GM23248 (cell line): ENCODE data around the gene PRDM16. TPM values are rescaled to one million over a fixed set of nuclear protein-coding genes. Genes with fewer than 3 reads are reported as not detected.

Experiments
- DNase-seq: peaks from one replicate; pipeline ENCODE4 v3.0.0-alpha.2; 2015
- H2AFZ ChIP-seq: fragments of 200-600 bp; sonication (generic); 2 replicates; pipeline ENCODE4 v1.6.1; 2016; ENCODE audit warnings: antibody characterized with exemption
- H3F3A ChIP-seq: fragments of 200-600 bp; sonication (generic); 2 replicates; pipeline ENCODE4 v1.6.1; 2016; ENCODE audit warnings: mild to moderate bottlenecking, antibody characterized with exemption, mixed run types; ENCODE audit not compliant: insufficient read depth
- H3K27ac ChIP-seq: fragments of 200-600 bp; sonication (generic); 2 replicates; pipeline ENCODE4 v1.5.1; 2016; ENCODE audit warnings: mild to moderate bottlenecking
- H3K27me3 ChIP-seq: fragments of 200-600 bp; sonication (generic); replicated peaks from 2 replicates; pipeline ENCODE4 v1.6.1; 2016; ENCODE audit warnings: mild to moderate bottlenecking; ENCODE audit not compliant: insufficient read depth
- H3K36me3 ChIP-seq: fragments of 200-600 bp; sonication (generic); 2 replicates; pipeline ENCODE4 v1.6.1; 2016; ENCODE audit warnings: low read depth, mild to moderate bottlenecking
- H3K4me1 ChIP-seq: fragments of 200-600 bp; sonication (generic); 2 replicates; pipeline ENCODE4 v1.6.1; 2016; ENCODE audit warnings: mild to moderate bottlenecking; ENCODE audit not compliant: insufficient read depth
- H3K4me2 ChIP-seq: fragments of 200-600 bp; sonication (generic); one replicate; pipeline ENCODE4 v1.6.1; 2016; ENCODE audit warnings: mild to moderate bottlenecking; ENCODE audit not compliant: unreplicated experiment
- H3K4me3 ChIP-seq: fragments of 200-600 bp; sonication (generic); 2 replicates; pipeline ENCODE4 v1.5.1; 2016; ENCODE audit warnings: mild to moderate bottlenecking
- H3K79me2 ChIP-seq: fragments of 200-600 bp; sonication (generic); 2 replicates; pipeline ENCODE4 v1.6.1; 2016; ENCODE audit warnings: mild to moderate bottlenecking; ENCODE audit not compliant: insufficient read depth
- H3K9ac ChIP-seq: fragments of 200-600 bp; sonication (generic); 2 replicates; pipeline ENCODE4 v1.6.1; 2016; ENCODE audit warnings: mild to moderate bottlenecking
- H3K9me2 ChIP-seq: fragments of 200-600 bp; sonication (generic); 2 replicates; pipeline ENCODE4 v1.6.1; 2016; ENCODE audit warnings: mixed run types, mild to moderate bottlenecking, moderate library complexity; ENCODE audit not compliant: insufficient read depth
- H3K9me3 ChIP-seq: fragments of 200-600 bp; sonication (generic); one replicate; pipeline ENCODE4 v1.6.1; 2017; ENCODE audit warnings: low read depth
- H4K20me1 ChIP-seq: fragments of 200-600 bp; sonication (generic); 2 replicates; pipeline ENCODE4 v1.6.0; 2016; ENCODE audit not compliant: insufficient read depth
- EZH2 ChIP-seq: fragments of 200-600 bp; sonication (generic); IDR thresholded peaks from 2 replicates; pipeline ENCODE4 v1.6.1; 2018; ENCODE audit warnings: antibody characterized with exemption, mild to moderate bottlenecking; ENCODE audit not compliant: insufficient read depth, poor library complexity, severe bottlenecking
- EZH2phosphoT487 ChIP-seq: fragments of 200-600 bp; sonication (generic); IDR thresholded peaks from 2 replicates; pipeline ENCODE4 v1.6.1; 2018; ENCODE audit warnings: antibody characterized with exemption, moderate library complexity, mild to moderate bottlenecking, low read depth; ENCODE audit not compliant: insufficient read depth
- WGBS, 2 experiments: methylation state at CpG; one replicate each; pipeline ENCODE4 v1.1.6; 2015 to 2017; ENCODE audit warnings: low lambda C conversion rate in 2 of 2, low coverage in 1 of 2; ENCODE audit errors: missing lambda C conversion rate in 2 of 2; 5-methylcytosine and 5-hydroxymethylcytosine counted together
- in situ Hi-C: fragments of 300-500 bp; cut with MboI; formaldehyde crosslinking; loops from 2 replicates; pipeline ENCODE4 v1.15.0; 2020
- polyA plus RNA-seq: library from polyadenylated mRNA; unstranded; fragments of >200 nt; fragmentation: Nextera tagmentation; extraction: Ambion mirVana; gene quantifications from 2 replicates; pipeline ENCODE4 v1.2.1, GENCODE V29; 2016
- total RNA-seq: library from RNA; depleted of rRNA; stranded (reverse); fragments of >200 nt; shearing (Covaris generic); gene quantifications from 2 replicates; pipeline ENCODE4 v1.2.3, GENCODE V29; 2014

Gene PRDM16
- total and polyA plus RNA-seq, 2 experiments from 2014 or later = 0.18 TPM; not detected in 1

- Histone ChIP-seq H3K4me3 (no peak overlapping the region), H3K36me3 (no peaks in the 10 kb centered on the region), H2AFZ (no peak overlapping the region), H4K20me1 (no peaks in the 10 kb centered on the region), H3K4me1 (no peaks in the 10 kb centered on the region), H3K9me3 (no peaks in the 10 kb centered on the region), H3K9me2 (no peaks in the 10 kb centered on the region), H3K27me3 (0 out of 2 replicates have a peak, but pooled peaks cover 4% of the 10 kb centered on the region), H3K4me2 (no peak overlapping the region), H3K27ac (no peak overlapping the region), H3K79me2 (no peaks in the 10 kb centered on the region), H3F3A (no peaks in the 10 kb centered on the region), H3K9ac (no peak overlapping the region)
- in situ Hi-C loops = no loop called here
- no peak for TF ChIP-seq EZH2phosphoT487
- no peak for TF ChIP-seq EZH2
- no peak for DNase-seq
- 83 to 86% methylated on average over 11 to 17 of the region's 17 CpGs for WGBS, 2 experiments
These were observed 309.6 kb downstream of the PRDM16 start for GRCh38 chr1:3378411-3379208.

GRCh38 chr1:3379934-3380333, 310.9 kb downstream of the PRDM16 start:
- TF ChIP-seq EZH2 (no peak), EZH2phosphoT487 (no peak)
- no peak overlapping the region for H3K4me3 ChIP-seq
- 0 out of 2 replicates have a peak, but pooled peaks cover 12% of the 10 kb centered on the region for H3K27me3 ChIP-seq
- no peaks in the 10 kb centered on the region for H3K9me3 ChIP-seq
- no peak for DNase-seq
- H3K9me2 ChIP-seq = no peaks in the 10 kb centered on the region
- H3F3A ChIP-seq = no peaks in the 10 kb centered on the region
- in situ Hi-C loops = no loop called here
- H2AFZ ChIP-seq = no peak overlapping the region
- no peak overlapping the region for H3K4me2 ChIP-seq
- H3K9ac ChIP-seq = no peak overlapping the region
- H3K36me3 ChIP-seq = no peaks in the 10 kb centered on the region
- no peaks in the 10 kb centered on the region for H4K20me1 ChIP-seq
- no peaks in the 10 kb centered on the region for H3K4me1 ChIP-seq
- H3K79me2 ChIP-seq = no peaks in the 10 kb centered on the region
- WGBS, 2 experiments = 54 to 60% methylated on average over 5 to 6 of the region's 6 CpGs
- no peak overlapping the region for H3K27ac ChIP-seq

- no peaks in the 10 kb centered on the region for H3K36me3 ChIP-seq
- 0 out of 2 replicates have a peak, but pooled peaks cover 16% of the 10 kb centered on the region for H3K27me3 ChIP-seq
- in situ Hi-C loops = no loop called here
- no peak overlapping the region for H3K9ac ChIP-seq
- no peak for DNase-seq
- H3K27ac ChIP-seq = no peak overlapping the region
- no peaks in the 10 kb centered on the region for H4K20me1 ChIP-seq
- H2AFZ ChIP-seq = no peak overlapping the region
- no peaks in the 10 kb centered on the region for H3K4me1 ChIP-seq
- TF ChIP-seq EZH2phosphoT487 (no peak), EZH2 (no peak)
- H3K9me2 ChIP-seq = no peaks in the 10 kb centered on the region
- H3K9me3 ChIP-seq = no peaks in the 10 kb centered on the region
- H3K4me3 ChIP-seq = no peak overlapping the region
- no peak overlapping the region for H3K4me2 ChIP-seq
- no peaks in the 10 kb centered on the region for H3K79me2 ChIP-seq
- WGBS, 2 experiments = 79 to 86% methylated on average over 11 of the region's 11 CpGs
- H3F3A ChIP-seq = no peaks in the 10 kb centered on the region
These were observed 311.5 kb downstream of the PRDM16 start for GRCh38 chr1:3380469-3380868.

GRCh38 chr1:3381901-3382300, 312.9 kb downstream of the PRDM16 start:
- no peak overlapping the region for H3K4me3 ChIP-seq
- in situ Hi-C loops = no loop called here

More at GRCh38 chr1:3381901-3382300, 312.9 kb downstream of the PRDM16 start:
- 75 to 76% methylated on average over 10 of the region's 10 CpGs for WGBS, 2 experiments
- Histone ChIP-seq H3K79me2 (no peaks in the 10 kb centered on the region), H2AFZ (no peak overlapping the region), H3K27me3 (peaks cover 25% of the 10 kb centered on the region; the same call in 1 of the 2 replicates), H3K9ac (no peak overlapping the region), H3K9me3 (no peaks in the 10 kb centered on the region), H4K20me1 (no peaks in the 10 kb centered on the region), H3K36me3 (no peaks in the 10 kb centered on the region), H3K9me2 (no peaks in the 10 kb centered on the region), H3K4me2 (no peak overlapping the region), H3K27ac (no peak overlapping the region), H3K4me1 (no peaks in the 10 kb centered on the region), H3F3A (no peaks in the 10 kb centered on the region)
- no peak for TF ChIP-seq EZH2
- TF ChIP-seq EZH2phosphoT487 = no peak
- DNase-seq = no peak
